GM21529 (cell line): Measurements from ENCODE around the gene RSPH6A.

Experiments
- ATAC-seq: cut with Tn5 transposase; IDR thresholded peaks from one replicate; pipeline ENCODE4 v1.9.1; 2021; ENCODE audit not compliant: unreplicated experiment

The RSPH6A gene

GRCh38 chr19:45814851-45815480 lies at the start of gene RSPH6A:
Gene RSPH6A, minus strand, starts transcription at chr19:45815308. Its CDS starts 132 bp downstream, at chr19:45815176.
- ATAC-seq = no peak

- ATAC-seq = no peak
These were observed 49.5 kb upstream of the RSPH6A start for GRCh38 chr19:45864629-45865082.

GRCh38 chr19:45863840-45864628 lies 48.9 kb upstream of the RSPH6A start, which contains the start of gene FOXA3:
Gene FOXA3, plus strand, starts transcription at chr19:45864326. Its CDS starts 131 bp downstream, at chr19:45864457.
- peak; percentile 44 for ATAC-seq

- no peak for ATAC-seq
These were observed 48.3 kb upstream of the RSPH6A start for GRCh38 chr19:45863335-45863839.

- ATAC-seq = peak; percentile 85
These were observed 47.6 kb upstream of the RSPH6A start, which contains the start of gene SYMPK for GRCh38 chr19:45862564-45863334. Gene SYMPK, minus strand, starts transcription at chr19:45863147. Its CDS starts 8,652 bp downstream, at chr19:45854495.

- ATAC-seq = no peak
These were observed 47.1 kb upstream of the RSPH6A start for GRCh38 chr19:45862271-45862563.

- ATAC-seq = no peak
These were observed 45.5 kb upstream of the RSPH6A start for GRCh38 chr19:45860359-45861259.

GRCh38 chr19:45854167-45854778 lies 39.2 kb upstream of the RSPH6A start:
- no peak for ATAC-seq

GRCh38 chr19:45852983-45853382 lies 37.9 kb upstream of the RSPH6A start:
- ATAC-seq = no peak

GRCh38 chr19:45852145-45852750 lies 37.1 kb upstream of the RSPH6A start:
- no peak for ATAC-seq

- ATAC-seq = no peak
These were observed 33.8 kb upstream of the RSPH6A start for GRCh38 chr19:45848922-45849321.

GRCh38 chr19:45847663-45848062 lies 32.6 kb upstream of the RSPH6A start:
- ATAC-seq = no peak

- no peak for ATAC-seq
These were observed 27.1 kb upstream of the RSPH6A start for GRCh38 chr19:45842198-45842597.

GRCh38 chr19:45834970-45835369 lies 19.9 kb upstream of the RSPH6A start:
- no peak for ATAC-seq

- ATAC-seq = no peak
These were observed 13.8 kb upstream of the RSPH6A start for GRCh38 chr19:45828945-45829344.

GRCh38 chr19:45828523-45828922 lies 13.4 kb upstream of the RSPH6A start:
- ATAC-seq = no peak

GRCh38 chr19:45827459-45828093 lies 12.5 kb upstream of the RSPH6A start:
- no peak for ATAC-seq

- ATAC-seq = no peak
These were observed 11.8 kb upstream of the RSPH6A start for GRCh38 chr19:45826934-45827333.
